ENCODE results near the gene HIF1AN. TPM values are rescaled to one million over a fixed set of nuclear protein-coding genes. Genes with fewer than 3 reads are reported as not detected.

Gene HIF1AN
- total RNA-seq, 2 donors from 2014 or later = 38.8 to 45.9 TPM

- no peaks in the 10 kb centered on the region for H3K4me1 Mint-ChIP-seq
- H3K36me3 Mint-ChIP-seq (ENCODE audit: low read depth) = peaks cover 6% of the 10 kb centered on the region
- ATAC-seq (no peak), DNase-seq (no peak)
- peaks cover 78% of the 10 kb centered on the region for H3K27me3 Mint-ChIP-seq
- H3K27ac Mint-ChIP-seq = no peak overlapping the region
- H3K4me3 Mint-ChIP-seq = no peak overlapping the region
- H3K9me3 ChIP-seq (ENCODE audit: control insufficient read depth, low read length, poor library complexity, severe bottlenecking) = no peaks in the 10 kb centered on the region
These were observed 40.5 kb downstream of the HIF1AN start for GRCh38 chr10:100576282-100576635.

- no peak overlapping the region for H3K4me3 Mint-ChIP-seq
- H3K4me1 Mint-ChIP-seq = no peaks in the 10 kb centered on the region
- ATAC-seq = no peak
- no peak for DNase-seq
- H3K27me3 Mint-ChIP-seq = peaks cover 63% of the 10 kb centered on the region
- H3K36me3 Mint-ChIP-seq (ENCODE audit: low read depth) = peaks cover 6% of the 10 kb centered on the region
- no peak overlapping the region for H3K27ac Mint-ChIP-seq
- H3K9me3 ChIP-seq (ENCODE audit: control insufficient read depth, low read length, poor library complexity, severe bottlenecking) = no peaks in the 10 kb centered on the region
These were observed 43.7 kb downstream of the HIF1AN start for GRCh38 chr10:100579261-100580090.

GRCh38 chr10:100586959-100587358 lies 51.2 kb downstream of the HIF1AN start:
- Mint-ChIP-seq H3K4me3 (no peak overlapping the region), H3K4me1 (no peaks in the 10 kb centered on the region), H3K27me3 (peaks cover 59% of the 10 kb centered on the region), H3K27ac (no peak overlapping the region), H3K36me3 (ENCODE audit: low read depth) (peaks cover 7% of the 10 kb centered on the region)
- DNase-seq (no peak), ATAC-seq (no peak)
- H3K9me3 ChIP-seq (ENCODE audit: control insufficient read depth, low read length, poor library complexity, severe bottlenecking) = no peaks in the 10 kb centered on the region

- no peak for DNase-seq
- Mint-ChIP-seq H3K4me3 (no peak overlapping the region), H3K27me3 (peaks cover 36% of the 10 kb centered on the region)
These were observed 62.4 kb downstream of the HIF1AN start for GRCh38 chr10:100598166-100598565.

GRCh38 chr10:100600218-100600617 lies 64.5 kb downstream of the HIF1AN start:
- DNase-seq (no peak), ATAC-seq (no peak)
- no peaks in the 10 kb centered on the region for H3K9me3 ChIP-seq (ENCODE audit: control insufficient read depth, low read length, poor library complexity, severe bottlenecking)
- peaks cover 41% of the 10 kb centered on the region for H3K27me3 Mint-ChIP-seq
- no peaks in the 10 kb centered on the region for H3K4me1 Mint-ChIP-seq
- H3K27ac Mint-ChIP-seq = no peak overlapping the region
- H3K36me3 Mint-ChIP-seq (ENCODE audit: low read depth) = no peaks in the 10 kb centered on the region
- H3K4me3 Mint-ChIP-seq = no peak overlapping the region

More at GRCh38 chr10:100598166-100598565, 62.4 kb downstream of the HIF1AN start:
- H3K4me1 Mint-ChIP-seq = no peaks in the 10 kb centered on the region
- ATAC-seq = no peak
- no peaks in the 10 kb centered on the region for H3K36me3 Mint-ChIP-seq (ENCODE audit: low read depth)
- H3K9me3 ChIP-seq (ENCODE audit: control insufficient read depth, low read length, poor library complexity, severe bottlenecking) = no peaks in the 10 kb centered on the region
- no peak overlapping the region for H3K27ac Mint-ChIP-seq

GRCh38 chr10:100607439-100607838 lies 71.7 kb downstream of the HIF1AN start:
- DNase-seq = no peak
- ATAC-seq = no peak
- no peak overlapping the region for H3K27ac Mint-ChIP-seq
- no peak overlapping the region for H3K4me3 Mint-ChIP-seq
- H3K27me3 Mint-ChIP-seq = peaks cover 46% of the 10 kb centered on the region
- no peaks in the 10 kb centered on the region for H3K9me3 ChIP-seq (ENCODE audit: control insufficient read depth, low read length, poor library complexity, severe bottlenecking)
- no peaks in the 10 kb centered on the region for H3K36me3 Mint-ChIP-seq (ENCODE audit: low read depth)
- H3K4me1 Mint-ChIP-seq = no peaks in the 10 kb centered on the region

Other genes starting within 250 kb of the HIF1AN start
- 10 to 100 TPM; 40.4 to 58.2 TPM for gene BLOC1S2, start 249.3 kb upstream of the HIF1AN start, total RNA-seq
- gene PKD2L1, start 205.7 kb upstream of the HIF1AN start, total RNA-seq = under 1 TPM in 1 of 2 donors, not detected in 1; 0.80 TPM
- 1 to 10 TPM in 1 of 2 donors, under 1 TPM in 1; 0.77 to 1.5 TPM for gene SCD, start 188.7 kb upstream of the HIF1AN start, total RNA-seq
- not detected for gene WNT8B, start 72.9 kb upstream of the HIF1AN start, total RNA-seq
- 10 to 100 TPM; 70.3 to 73.5 TPM for gene SEC31B, start 16.1 kb upstream of the HIF1AN start, total RNA-seq
- 100 to 1,000 TPM; 142 to 159 TPM for gene NDUFB8, start 6.1 kb upstream of the HIF1AN start, total RNA-seq
- not detected for gene PAX2, start 209.6 kb downstream of the HIF1AN start, total RNA-seq

Data from T-helper 17 cell (primary cell).